K562 (cell line): ENCODE results near the gene ARHGAP30. TPM values are rescaled to one million over a fixed set of nuclear protein-coding genes. Genes with fewer than 3 reads are reported as not detected.
A peak's percentile ranks its signal among the peaks of the same experiment; 100 is the strongest.

Source experiments
- ATAC-seq: fragments of 200-7000 bp; cut with Tn5 transposase; 3 replicates; pipeline ENCODE4 v1.9.1; 2020; ENCODE audit warnings: moderate library complexity
- BruUV-seq: library from RNA; stranded (reverse); fragments of 400-500 nt; replicated peaks from 2 replicates; lab custom pipeline; 2021; lab: Mats Ljungman, UMichigan
- CTCF ChIA-PET: fragments of 300-600 bp; formaldehyde crosslinking; extraction: SDS; loops from one replicate; lab custom pipeline; 2021; ENCODE audit warnings: low intra/inter-chr PET ratio; lab: Yijun Ruan, JAX
- POLR2A ChIA-PET: fragments of 300-600, 350-650 bp; sonication (Branson Sonifier 250); formaldehyde crosslinking; extraction: SDS; loops from one replicate; lab custom pipeline; 2021; ENCODE audit warnings: antibody characterized with exemption, inconsistent platforms; lab: Yijun Ruan, JAX
- DNase-seq, 4 experiments: peaks; one replicate each; pipeline versions ENCODE4 v3.0.0 to v3.0.0-alpha.2; 2011 to 2018; ENCODE audit warnings: low spot score in 3 of 4, mixed read lengths in 3 of 4; ENCODE audit errors: extremely low read depth in 1 of 4
- FAIRE-seq: peaks from 2 replicates; lab custom pipeline; 2011; peaks lifted over from hg19 to GRCh38; lab: Jason Lieb, UNC
- H2AFZ ChIP-seq: 2 replicates; pipeline ENCODE4 v1.6.0; 2011; ENCODE audit warnings: low read depth, low read length, control low read depth, inconsistent platforms
- H3K27ac ChIP-seq: fragments of 200-600 bp; 3 replicates; pipeline ENCODE4 v1.8.0; 2011; ENCODE audit warnings: low read depth, mild to moderate bottlenecking, control low read depth, inconsistent platforms, low read length, moderate library complexity, mixed read lengths; ENCODE audit errors: extremely low read depth
- H3K27me3 ChIP-seq, 2 experiments: fragments of 300-600 bp in 1 of 2; 2 replicates in 1 of 2; 3 replicates in 1 of 2; pipeline versions ENCODE4 v1.6.0 to v1.8.0; 2011; ENCODE audit warnings: inconsistent platforms in 2 of 2, low read length in 2 of 2, mild to moderate bottlenecking in 1 of 2, mixed read lengths in 1 of 2, moderate library complexity in 1 of 2; ENCODE audit not compliant: control insufficient read depth in 2 of 2, insufficient read depth in 2 of 2
- H3K36me3 ChIP-seq: fragments of 300-600 bp; 3 replicates; pipeline ENCODE4 v1.8.0; 2011; ENCODE audit warnings: mild to moderate bottlenecking, low read length, inconsistent platforms; ENCODE audit not compliant: control insufficient read depth, insufficient read depth
- H3K4me1 ChIP-seq, 2 experiments: fragments of 200-600 bp in 1 of 2; replicated peaks in 1 of 2; 2 replicates in 1 of 2; 3 replicates in 1 of 2; pipeline versions ENCODE4 v1.5.1 to v1.8.0; 2011; ENCODE audit warnings: inconsistent platforms in 2 of 2, low read length in 2 of 2, mild to moderate bottlenecking in 1 of 2, mixed read lengths in 1 of 2, moderate library complexity in 1 of 2; ENCODE audit not compliant: control insufficient read depth in 2 of 2, insufficient read depth in 2 of 2
- H3K4me2 ChIP-seq: 2 replicates; pipeline ENCODE4 v1.6.1; 2011; ENCODE audit warnings: low read length, control low read depth, inconsistent platforms, mixed read lengths; ENCODE audit not compliant: insufficient read depth
- H3K4me3 ChIP-seq: fragments of 200-600 bp; sonication (generic), shearing (Covaris generic); 2 replicates; pipeline ENCODE4 v1.5.1; 2016; ENCODE audit warnings: control low read depth, inconsistent platforms
- H3K79me2 ChIP-seq: fragments of 200-600 bp; 3 replicates; pipeline ENCODE4 v1.8.0; 2011; ENCODE audit warnings: low read length, inconsistent platforms; ENCODE audit not compliant: control insufficient read depth, insufficient read depth
- H3K9ac ChIP-seq, 2 experiments: 2 replicates each; pipeline versions ENCODE4 v1.6.0 to v1.6.1; 2011; ENCODE audit warnings: low read depth in 2 of 2, low read length in 2 of 2, control low read depth in 1 of 2, inconsistent platforms in 1 of 2, mild to moderate bottlenecking in 1 of 2, mixed read lengths in 1 of 2; ENCODE audit not compliant: insufficient read depth in 1 of 2
- H3K9me1 ChIP-seq: one replicate; pipeline ENCODE4 v1.6.0; 2011; ENCODE audit warnings: inconsistent platforms, mild to moderate bottlenecking, low read length, moderate library complexity; ENCODE audit not compliant: control insufficient read depth, insufficient read depth
- H3K9me3 ChIP-seq: replicated peaks from 2 replicates; pipeline ENCODE4 v1.5.1; 2011; ENCODE audit warnings: low read depth, low read length, inconsistent platforms; ENCODE audit not compliant: control insufficient read depth, insufficient read depth
- H4K20me1 ChIP-seq: replicated peaks from 2 replicates; pipeline ENCODE4 v1.6.1; 2011; ENCODE audit warnings: low read length, inconsistent platforms, mixed read lengths; ENCODE audit not compliant: control insufficient read depth, insufficient read depth
- BRD9 ChIP-seq: fragments of 450-650 bp; IDR thresholded peaks from 2 replicates; pipeline ENCODE4 v1.6.1; 2018; ENCODE audit warnings: low read depth; ENCODE audit not compliant: partially characterized antibody
- CC2D1A ChIP-seq: fragments of 450-650 bp; IDR thresholded peaks from 2 replicates; pipeline ENCODE4 v1.6.1; 2017; ENCODE audit warnings: mild to moderate bottlenecking
- DACH1 ChIP-seq: fragments of 450-650 bp; IDR thresholded peaks from 2 replicates; pipeline ENCODE4 v1.6.1; 2018; ENCODE audit not compliant: partially characterized antibody
- DIDO1 ChIP-seq: fragments of 450-650 bp; IDR thresholded peaks from 2 replicates; pipeline ENCODE4 v1.6.1; 2016; ENCODE audit warnings: low read depth, missing biosample characterization, missing genetic modification characterization
- EP300 ChIP-seq: IDR thresholded peaks from 2 replicates; pipeline ENCODE4 v1.6.1; 2012; ENCODE audit warnings: low read length, improper control_type of control experiment
- FOXJ3 ChIP-seq: sonication (generic); formaldehyde crosslinking; IDR thresholded peaks from 2 replicates; pipeline ENCODE4 v1.4.0; 2020; ENCODE audit warnings: mild to moderate bottlenecking, missing genetic modification reagents
- HMG20A ChIP-seq: fragments of 450-650 bp; formaldehyde crosslinking; conservative IDR thresholded peaks from 2 replicates; pipeline ENCODE4 v1.4.0; 2020; ENCODE audit warnings: mild to moderate bottlenecking, mixed read lengths
- KDM2B ChIP-seq: fragments of 250-450 bp; sonication (Bioruptor Pico); IDR thresholded peaks from 2 replicates; pipeline ENCODE4 v1.8.0; 2021; ENCODE audit warnings: mild to moderate bottlenecking, moderate library complexity
- NBN ChIP-seq: fragments of 450-650 bp; IDR thresholded peaks from 2 replicates; pipeline ENCODE4 v1.6.1; 2016; ENCODE audit warnings: low read depth, mild to moderate bottlenecking
- PATZ1 ChIP-seq: fragments of 250-450 bp; sonication (Bioruptor Pico); IDR thresholded peaks from 2 replicates; pipeline ENCODE4 v1.5.0; 2020; ENCODE audit warnings: mild to moderate bottlenecking, borderline replicate concordance
- PHB2 ChIP-seq: fragments of 450-650 bp; IDR thresholded peaks from 2 replicates; pipeline ENCODE4 v1.6.1; 2017; ENCODE audit warnings: low read depth
- PKNOX1 ChIP-seq: fragments of 450-650 bp; IDR thresholded peaks from 2 replicates; pipeline ENCODE4 v1.6.1; 2016
- SMAD2 ChIP-seq: fragments of 150-350 bp; IDR thresholded peaks from 2 replicates; pipeline ENCODE4 v1.6.1; 2014; ENCODE audit warnings: low read depth, mild to moderate bottlenecking, low read length
- TSC22D4 ChIP-seq: fragments of 450-650 bp; IDR thresholded peaks from 2 replicates; pipeline ENCODE4 v1.6.1; 2016; ENCODE audit warnings: missing genetic modification characterization, missing biosample characterization, control low read depth
- ZFP91 ChIP-seq: sonication (generic); formaldehyde crosslinking; IDR thresholded peaks from 2 replicates; pipeline ENCODE4 v1.8.0; 2022; ENCODE audit warnings: mild to moderate bottlenecking, missing genetic modification reagents
- ZNF134 ChIP-seq: fragments of 250-450 bp; sonication (Bioruptor Pico); conservative IDR thresholded peaks from 2 replicates; pipeline ENCODE4 v1.4.0; 2020
- ZNF766 ChIP-seq: fragments of 200-800 bp; sonication (Bioruptor generic); conservative IDR thresholded peaks from 2 replicates; pipeline ENCODE4 v1.6.1; 2016; ENCODE audit warnings: missing genetic modification characterization, missing compliant biosample characterization
- WGBS: fragments of 100-300 bp; shearing (Covaris generic); methylation state at CpG from one replicate; pipeline ENCODE4 v1.1.6; 2016; ENCODE audit warnings: low coverage, mixed read lengths; ENCODE audit not compliant: insufficient coverage; ENCODE audit errors: missing lambda C conversion rate; 5-methylcytosine and 5-hydroxymethylcytosine counted together
- in situ Hi-C: fragments of 300-500 bp; cut with MboI; formaldehyde crosslinking; loops from 4 replicates; pipeline ENCODE4 v1.15.0; 2018; ENCODE audit warnings: inconsistent platforms, mixed read lengths
- intact Hi-C: fragments of 100-400 bp; cut with micrococcal nuclease; formaldehyde crosslinking; loops from 2 replicates; pipeline ENCODE4 v1.14.2; 2022
- polyA plus RNA-seq, 8 experiments: library from polyadenylated mRNA; depleted of rRNA in 4 of 8; stranded (reverse) in 5 of 8; unstranded in 3 of 8; fragments of >200 nt; fragmentation: Nextera tagmentation in 2 of 8; fragmentation: Illumina TruSeq in 1 of 8; extraction: Ambion mirVana in 2 of 8; extraction: Trizol in 1 of 8; gene quantifications; 2 replicates each; pipeline versions ENCODE4 v1.2.1 to v1.2.3, GENCODE V29; 2011 to 2014; ENCODE audit warnings: inconsistent platforms in 1 of 8, missing spikeins in 1 of 8
- total RNA-seq, 7 experiments: library from RNA; depleted of rRNA in 6 of 7; stranded (reverse); fragments of >200 nt in 6 of 7; fragmentation: Illumina TruSeq in 2 of 7; extraction: Trizol in 2 of 7; gene quantifications; 2 replicates each; pipeline versions ENCODE4 v1.2.1 to v1.2.3, GENCODE V29; 2011 to 2021; ENCODE audit warnings: low replicate concordance in 1 of 7

Gene ARHGAP30
- total and polyA plus RNA-seq, 9 of the 15 experiments (the other 6 are each of a cell fraction or from before 2014, with no cell fraction given) = 0.01 to 0.73 (median 0.12) TPM

GRCh38 chr1:161012420-161012819, 57.3 kb downstream of the ARHGAP30 start (continued):
- TF ChIP-seq ZFP91 = no peak
- no peak for TF ChIP-seq BRD9
- TF ChIP-seq TSC22D4 (tag) = no peak

- intact Hi-C loops = loop anchor here (1.0 kb wide), 1 partner anchor 11 kb away; no protein-coding TSS in a partner anchor
- Histone ChIP-seq H4K20me1 (no peaks in the 10 kb centered on the region), H3K4me2 (peak overlapping the region; percentile 2; the same call in 1 of the 2 replicates), H3K79me2 (peaks cover 90% of the 10 kb centered on the region), H3K4me3 (no peak overlapping the region), H3K9me3 (no peaks in the 10 kb centered on the region), H3K36me3 (peaks cover 14% of the 10 kb centered on the region), H3K4me1 (peaks cover 47 to 54% of the 10 kb centered on the region in 2 experiments), H3K9ac (peak overlapping the region in 1 of 2 experiments; percentile 24; a peak in 1 of 4 replicates), H3K9me1 (no peaks in the 10 kb centered on the region), H3K27ac (peak overlapping the region; percentile 62), H2AFZ (no peak overlapping the region), H3K27me3 (no peaks in the 10 kb centered on the region)
- ChIA-PET POLR2A (interaction anchor here (1.0 to 3.0 kb wide), 6 partner anchors 9 to 145 kb away, joined by 3 to 19 read pairs (median 4); partner anchors contain the start of gene F11R), CTCF (no interaction called here)
- ATAC-seq = peak; percentile 70
- 4% methylated on average over 7 of the region's 7 CpGs for WGBS
- peak; percentile 96 for FAIRE-seq
- in situ Hi-C loops = no loop called here
- DNase-seq = peak; percentile 60 to 93 (median 68)
- no TSS peak for BruUV-seq
- TF ChIP-seq HMG20A (CRISPR knock-in tag) (no peak), CC2D1A (peak; percentile 87; the same call in 1 of the 2 replicates), PHB2 (peak; percentile 87), DACH1 (peak; percentile 42), PATZ1 (no peak), ZNF766 (peak; percentile 53; the same call in 1 of the 2 replicates), EP300 (peak; percentile 80), NBN (0 out of 2 replicates have a peak, but pooled peaks have one; percentile 59), SMAD2 (no peak), ZNF134 (CRISPR knock-in tag) (no peak), FOXJ3 (no peak), PKNOX1 (peak; percentile 89), DIDO1 (no peak), KDM2B (CRISPR knock-in tag) (no peak)
These were observed 60.0 kb downstream of the ARHGAP30 start for GRCh38 chr1:161009602-161010211.
